K562 (cell line): ENCODE measurements around the gene MTCH2. TPM values are rescaled to one million over a fixed set of nuclear protein-coding genes. Genes with fewer than 3 reads are reported as not detected.

Source experiments
- ATAC-seq: fragments of 200-7000 bp; cut with Tn5 transposase; 3 replicates; pipeline ENCODE4 v1.9.1; 2020; ENCODE audit warnings: moderate library complexity
- BruUV-seq: library from RNA; stranded (reverse); fragments of 400-500 nt; replicated peaks from 2 replicates; lab custom pipeline; 2021; lab: Mats Ljungman, UMichigan
- CTCF ChIA-PET: fragments of 300-600 bp; formaldehyde crosslinking; extraction: SDS; loops from one replicate; lab custom pipeline; 2021; ENCODE audit warnings: low intra/inter-chr PET ratio; lab: Yijun Ruan, JAX
- POLR2A ChIA-PET: fragments of 300-600, 350-650 bp; sonication (Branson Sonifier 250); formaldehyde crosslinking; extraction: SDS; loops from one replicate; lab custom pipeline; 2021; ENCODE audit warnings: antibody characterized with exemption, inconsistent platforms; lab: Yijun Ruan, JAX
- DNase-seq, 4 experiments: peaks; one replicate each; pipeline versions ENCODE4 v3.0.0 to v3.0.0-alpha.2; 2011 to 2018; ENCODE audit warnings: low spot score in 3 of 4, mixed read lengths in 3 of 4; ENCODE audit errors: extremely low read depth in 1 of 4
- FAIRE-seq: peaks from 2 replicates; lab custom pipeline; 2011; peaks lifted over from hg19 to GRCh38; lab: Jason Lieb, UNC
- H2AFZ ChIP-seq: 2 replicates; pipeline ENCODE4 v1.6.0; 2011; ENCODE audit warnings: low read depth, low read length, control low read depth, inconsistent platforms
- H3K27ac ChIP-seq: fragments of 200-600 bp; 3 replicates; pipeline ENCODE4 v1.8.0; 2011; ENCODE audit warnings: low read depth, mild to moderate bottlenecking, control low read depth, inconsistent platforms, low read length, moderate library complexity, mixed read lengths; ENCODE audit errors: extremely low read depth
- H3K27me3 ChIP-seq, 2 experiments: fragments of 300-600 bp in 1 of 2; 2 replicates in 1 of 2; 3 replicates in 1 of 2; pipeline versions ENCODE4 v1.6.0 to v1.8.0; 2011; ENCODE audit warnings: inconsistent platforms in 2 of 2, low read length in 2 of 2, mild to moderate bottlenecking in 1 of 2, mixed read lengths in 1 of 2, moderate library complexity in 1 of 2; ENCODE audit not compliant: control insufficient read depth in 2 of 2, insufficient read depth in 2 of 2
- H3K36me3 ChIP-seq: fragments of 300-600 bp; 3 replicates; pipeline ENCODE4 v1.8.0; 2011; ENCODE audit warnings: mild to moderate bottlenecking, low read length, inconsistent platforms; ENCODE audit not compliant: control insufficient read depth, insufficient read depth
- H3K4me1 ChIP-seq, 2 experiments: fragments of 200-600 bp in 1 of 2; replicated peaks in 1 of 2; 2 replicates in 1 of 2; 3 replicates in 1 of 2; pipeline versions ENCODE4 v1.5.1 to v1.8.0; 2011; ENCODE audit warnings: inconsistent platforms in 2 of 2, low read length in 2 of 2, mild to moderate bottlenecking in 1 of 2, mixed read lengths in 1 of 2, moderate library complexity in 1 of 2; ENCODE audit not compliant: control insufficient read depth in 2 of 2, insufficient read depth in 2 of 2
- H3K4me2 ChIP-seq: 2 replicates; pipeline ENCODE4 v1.6.1; 2011; ENCODE audit warnings: low read length, control low read depth, inconsistent platforms, mixed read lengths; ENCODE audit not compliant: insufficient read depth
- H3K4me3 ChIP-seq: fragments of 200-600 bp; sonication (generic), shearing (Covaris generic); 2 replicates; pipeline ENCODE4 v1.5.1; 2016; ENCODE audit warnings: control low read depth, inconsistent platforms
- H3K79me2 ChIP-seq: fragments of 200-600 bp; 3 replicates; pipeline ENCODE4 v1.8.0; 2011; ENCODE audit warnings: low read length, inconsistent platforms; ENCODE audit not compliant: control insufficient read depth, insufficient read depth
- H3K9ac ChIP-seq, 2 experiments: 2 replicates each; pipeline versions ENCODE4 v1.6.0 to v1.6.1; 2011; ENCODE audit warnings: low read depth in 2 of 2, low read length in 2 of 2, control low read depth in 1 of 2, inconsistent platforms in 1 of 2, mild to moderate bottlenecking in 1 of 2, mixed read lengths in 1 of 2; ENCODE audit not compliant: insufficient read depth in 1 of 2
- H3K9me1 ChIP-seq: one replicate; pipeline ENCODE4 v1.6.0; 2011; ENCODE audit warnings: inconsistent platforms, mild to moderate bottlenecking, low read length, moderate library complexity; ENCODE audit not compliant: control insufficient read depth, insufficient read depth
- H3K9me3 ChIP-seq: replicated peaks from 2 replicates; pipeline ENCODE4 v1.5.1; 2011; ENCODE audit warnings: low read depth, low read length, inconsistent platforms; ENCODE audit not compliant: control insufficient read depth, insufficient read depth
- H4K20me1 ChIP-seq: replicated peaks from 2 replicates; pipeline ENCODE4 v1.6.1; 2011; ENCODE audit warnings: low read length, inconsistent platforms, mixed read lengths; ENCODE audit not compliant: control insufficient read depth, insufficient read depth
- BRF1 ChIP-seq: IDR thresholded peaks from 3 replicates; pipeline ENCODE4 v1.6.1; 2011; ENCODE audit warnings: borderline replicate concordance, mild to moderate bottlenecking; ENCODE audit not compliant: insufficient read length; ENCODE audit errors: extremely low read depth
- ZNF282 ChIP-seq: sonication (generic); formaldehyde crosslinking; IDR thresholded peaks from 2 replicates; pipeline ENCODE4 v1.8.1; 2023; ENCODE audit warnings: missing genetic modification reagents
- WGBS: fragments of 100-300 bp; shearing (Covaris generic); methylation state at CpG from one replicate; pipeline ENCODE4 v1.1.6; 2016; ENCODE audit warnings: low coverage, mixed read lengths; ENCODE audit not compliant: insufficient coverage; ENCODE audit errors: missing lambda C conversion rate; 5-methylcytosine and 5-hydroxymethylcytosine counted together
- in situ Hi-C: fragments of 300-500 bp; cut with MboI; formaldehyde crosslinking; loops from 4 replicates; pipeline ENCODE4 v1.15.0; 2018; ENCODE audit warnings: inconsistent platforms, mixed read lengths
- intact Hi-C: fragments of 100-400 bp; cut with micrococcal nuclease; formaldehyde crosslinking; loops from 2 replicates; pipeline ENCODE4 v1.14.2; 2022
- polyA plus RNA-seq, 8 experiments: library from polyadenylated mRNA; depleted of rRNA in 4 of 8; stranded (reverse) in 5 of 8; unstranded in 3 of 8; fragments of >200 nt; fragmentation: Nextera tagmentation in 2 of 8; fragmentation: Illumina TruSeq in 1 of 8; extraction: Ambion mirVana in 2 of 8; extraction: Trizol in 1 of 8; gene quantifications; 2 replicates each; pipeline versions ENCODE4 v1.2.1 to v1.2.3, GENCODE V29; 2011 to 2014; ENCODE audit warnings: inconsistent platforms in 1 of 8, missing spikeins in 1 of 8
- total RNA-seq, 7 experiments: library from RNA; depleted of rRNA in 6 of 7; stranded (reverse); fragments of >200 nt in 6 of 7; fragmentation: Illumina TruSeq in 2 of 7; extraction: Trizol in 2 of 7; gene quantifications; 2 replicates each; pipeline versions ENCODE4 v1.2.1 to v1.2.3, GENCODE V29; 2011 to 2021; ENCODE audit warnings: low replicate concordance in 1 of 7
- TF ChIP-seq, protein P1 (sequence below): sonication (generic); formaldehyde crosslinking; IDR thresholded peaks from 2 replicates; pipeline ENCODE4 v1.9.0; 2022; ENCODE audit warnings: mild to moderate bottlenecking, missing genetic modification reagents

The MTCH2 gene
- total and polyA plus RNA-seq, 9 of the 15 experiments (the other 6 are each of a cell fraction or from before 2014, with no cell fraction given) = 95.4 to 620 (median 198) TPM

DNA sequence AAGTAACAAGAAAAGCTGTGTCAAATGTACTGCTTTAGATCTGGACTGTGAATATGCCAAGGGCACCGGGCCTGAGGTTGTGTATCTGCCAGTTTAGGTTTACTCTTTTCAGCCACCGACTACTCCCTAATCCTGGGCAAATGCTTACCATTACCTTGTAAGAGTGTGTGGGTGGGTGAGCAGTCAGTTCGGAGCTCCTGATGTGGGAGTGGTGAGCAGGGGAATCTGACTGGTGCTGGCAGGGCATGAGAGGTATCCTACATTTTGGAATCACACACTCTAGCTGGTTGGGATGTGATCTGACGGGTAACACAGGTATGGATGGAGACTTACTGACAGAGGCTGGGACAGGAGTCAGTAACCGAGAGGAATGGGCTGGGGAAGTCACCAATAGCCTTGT lies 58.5 kb downstream of the MTCH2 start:
- H3K36me3 ChIP-seq = peaks cover 56% of the 10 kb centered on the region
- H3K9ac ChIP-seq = no peak overlapping the region
- ATAC-seq = no peak
- H3K4me3 ChIP-seq = no peak overlapping the region
- no peak overlapping the region for H3K27ac ChIP-seq
- FAIRE-seq = no peak
- no peak overlapping the region for H2AFZ ChIP-seq
- no peak for DNase-seq
- no peaks in the 10 kb centered on the region for H3K9me1 ChIP-seq
- ChIA-PET POLR2A (interaction anchor here (0.8 to 4.2 kb wide), 3 partner anchors 11 to 16 kb away, joined by 3 to 35 read pairs (median 3); partner anchors contain the start of gene C1QTNF4), CTCF (no interaction called here)
- H4K20me1 ChIP-seq = no peaks in the 10 kb centered on the region
- H3K27me3 ChIP-seq = no peaks in the 10 kb centered on the region; a peak in 1 of 5 replicates
- BruUV-seq = no TSS peak
- peaks cover 28% of the 10 kb centered on the region for H3K79me2 ChIP-seq
- intact Hi-C loops = no loop called here
- no peak for TF ChIP-seq BRF1
- TF ChIP-seq, all 486 proteins: peak for 0
- WGBS = 94% methylated on average over 5 of the region's 5 CpGs
- Histone ChIP-seq H3K4me2 (no peak overlapping the region), H3K4me1 (peaks cover 0 to 11% of the 10 kb centered on the region in 2 experiments; a peak in 4 of 5 replicates), H3K9me3 (no peaks in the 10 kb centered on the region)
- in situ Hi-C loops = no loop called here

DNA sequence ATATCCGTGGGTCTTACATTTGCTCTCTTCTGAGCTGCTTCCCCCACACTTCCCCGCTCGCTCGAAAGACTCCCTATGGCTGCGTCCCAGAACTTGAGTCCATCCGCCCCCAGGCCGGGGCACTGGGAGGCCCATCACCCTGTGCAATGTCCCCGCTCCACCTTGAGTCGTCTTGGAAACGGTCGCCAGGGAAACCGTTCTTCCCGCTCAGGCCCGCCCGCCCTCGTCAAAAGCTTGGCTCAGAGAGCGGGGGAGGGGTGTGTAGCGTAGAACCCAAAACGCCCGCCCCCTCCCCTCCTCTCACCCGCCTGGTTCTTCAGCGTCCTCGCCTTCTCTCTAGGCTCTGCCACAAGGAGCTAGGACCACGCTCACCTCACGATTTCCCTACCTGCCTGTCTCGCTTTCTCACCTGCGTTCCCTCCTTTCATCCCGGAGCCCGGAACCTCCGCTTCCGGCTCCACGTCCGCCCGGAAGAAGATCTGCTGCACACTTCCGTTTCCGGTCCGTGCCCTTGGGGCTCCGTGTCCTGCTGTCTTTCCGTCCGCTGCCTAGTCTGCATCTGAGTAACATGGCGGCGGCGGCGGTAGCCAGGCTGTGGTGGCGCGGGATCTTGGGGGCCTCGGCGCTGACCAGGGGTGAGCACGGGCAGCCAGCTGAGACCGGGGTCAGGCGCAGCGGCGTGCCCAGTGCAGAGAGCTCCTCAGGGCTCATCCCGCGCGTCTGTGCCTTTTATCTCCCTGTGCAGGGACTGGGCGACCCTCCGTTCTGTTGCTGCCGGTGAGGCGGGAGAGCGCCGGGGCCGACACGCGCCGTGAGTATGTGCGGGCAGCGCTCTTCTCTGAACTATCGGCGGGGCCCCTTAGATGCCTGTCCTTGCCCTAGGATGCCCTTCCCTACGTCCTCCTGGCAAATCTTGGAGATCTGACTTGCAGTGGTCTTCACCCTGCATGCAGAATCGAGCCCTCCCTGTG lies 63.5 kb downstream of the MTCH2 start, which contains the start of the genes KBTBD4 and NDUFS3:
TSS of gene KBTBD4 (minus strand) at position 447 of the 971 bp plus-strand sequence. CDS start at position 428, 19 bp downstream.
TSS of gene NDUFS3 (plus strand) at position 551 of the 971 bp plus-strand sequence. CDS start at position 569, 18 bp downstream.
- no peaks in the 10 kb centered on the region; a peak in 1 of 5 replicates for H3K27me3 ChIP-seq
- H3K9ac ChIP-seq = peak within 1 kb of the TSS; percentile 99 to 100
- H3K4me3 ChIP-seq = peak within 1 kb of the TSS; percentile 97
- DNase-seq (peak; percentile 86 to 94 (median 88)), ATAC-seq (peak; percentile 93), FAIRE-seq (peak; percentile 80)
- ChIA-PET CTCF (no interaction called here), POLR2A (interaction anchor here (0.6 to 2.1 kb wide), 7 partner anchors 8 to 701 kb away, joined by 3 to 23 read pairs (median 4); partner anchors contain the start of gene PTPMT1)
- TSS peak; percentile 72 for BruUV-seq
- H4K20me1 ChIP-seq = no peaks in the 10 kb centered on the region
- 1% methylated on average over 57 of the region's 72 CpGs for WGBS
- peaks cover 66% of the 10 kb centered on the region for H3K36me3 ChIP-seq
- peak within 1 kb of the TSS; percentile 99 for H2AFZ ChIP-seq
- peaks cover 46% of the 10 kb centered on the region for H3K79me2 ChIP-seq
- H3K9me1 ChIP-seq = no peaks in the 10 kb centered on the region
- intact Hi-C loops = no loop called here
- peak within 1 kb of the TSS; percentile 93 for H3K27ac ChIP-seq
- no peaks in the 10 kb centered on the region for H3K9me3 ChIP-seq
- peaks cover 13 to 14% of the 10 kb centered on the region in 2 experiments; a peak in 4 of 5 replicates for H3K4me1 ChIP-seq
- peak within 1 kb of the TSS; percentile 99 for H3K4me2 ChIP-seq
- in situ Hi-C loops = no loop called here
- no peak for TF ChIP-seq ZNF282 (CRISPR knock-in tag)
- TF ChIP-seq, protein P1, sequence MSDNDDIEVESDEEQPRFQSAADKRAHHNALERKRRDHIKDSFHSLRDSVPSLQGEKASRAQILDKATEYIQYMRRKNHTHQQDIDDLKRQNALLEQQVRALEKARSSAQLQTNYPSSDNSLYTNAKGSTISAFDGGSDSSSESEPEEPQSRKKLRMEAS = peak; percentile 64
